SKM-1 (cell line): ENCODE measurements around the gene LSAMP.
"Not testable (repeated sequence)": the region's sequence is repeated elsewhere in the genome, so short reads cannot be mapped to it uniquely, and the experiment has no call there.

Source experiments
- DNase-seq: peaks from one replicate; lab custom pipeline; 2025; ENCODE audit not compliant: unreplicated experiment; lab: John Stamatoyannopoulos, UW

The LSAMP gene

DNA sequence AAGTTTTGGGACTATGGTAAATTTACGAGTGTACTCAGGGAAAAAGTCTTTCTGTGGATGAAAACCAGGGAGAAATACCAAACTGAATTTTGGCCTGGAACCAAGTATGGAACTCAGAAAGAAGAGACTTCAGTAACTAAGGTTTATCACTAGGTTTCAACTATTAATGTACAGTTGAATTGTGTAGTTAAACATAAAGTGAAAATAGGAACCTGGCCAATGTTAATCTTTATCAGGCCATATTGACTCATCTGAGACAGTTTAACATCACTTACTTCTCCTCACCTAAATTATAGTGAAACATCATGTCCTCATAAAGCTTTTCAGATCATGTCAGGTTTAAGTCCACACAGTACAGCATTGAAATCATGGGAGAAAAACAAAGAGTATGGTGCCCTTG lies 197.7 kb downstream of the LSAMP start:
- DNase-seq: no peak

DNA sequence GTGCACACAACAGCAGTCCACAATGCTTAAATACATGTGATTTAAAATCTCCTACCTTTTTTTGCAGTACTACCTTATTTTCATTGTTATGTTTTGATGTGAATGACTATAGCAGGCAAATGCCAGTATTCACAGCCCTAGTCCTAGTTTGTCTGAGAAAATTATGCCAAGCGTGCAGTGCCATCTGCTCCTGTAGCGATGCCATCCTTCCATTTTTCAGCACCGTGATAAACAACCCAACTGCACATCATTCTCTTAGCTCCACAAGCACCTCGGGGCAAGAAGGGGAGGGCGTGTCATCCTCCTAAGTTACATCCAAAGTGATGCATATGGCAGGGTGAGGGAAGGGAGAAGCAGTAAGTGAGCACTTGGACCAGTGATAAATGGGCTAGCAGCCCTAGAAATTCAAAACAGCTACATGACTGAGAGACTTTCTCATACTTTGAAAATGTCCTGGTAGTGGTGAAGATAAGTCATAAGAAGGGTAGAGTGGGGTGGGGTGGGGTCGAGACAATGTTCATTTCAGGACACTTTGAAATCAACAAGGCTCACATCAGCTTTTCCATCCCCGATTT lies 198.8 kb downstream of the LSAMP start:
- no peak for DNase-seq

DNA sequence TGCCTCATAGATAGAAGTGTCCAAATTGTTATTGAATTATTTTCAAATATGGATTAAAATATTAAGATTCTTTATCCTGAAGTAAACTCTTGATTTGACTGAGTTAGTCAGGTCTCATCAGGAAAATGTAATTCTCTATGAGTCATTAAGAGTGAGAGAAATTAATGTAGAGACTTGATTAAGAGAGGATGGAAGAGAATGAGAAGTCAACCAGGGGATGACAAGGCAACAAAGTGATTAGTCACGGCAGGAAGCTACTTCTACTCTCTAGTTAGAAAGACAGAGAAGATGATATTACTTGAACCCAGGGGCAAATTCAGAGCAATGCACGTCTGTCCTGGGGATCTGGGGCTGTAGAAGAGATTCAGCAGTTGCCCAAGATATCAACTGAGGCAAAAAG lies 202.5 kb downstream of the LSAMP start:
- DNase-seq: no peak

DNA sequence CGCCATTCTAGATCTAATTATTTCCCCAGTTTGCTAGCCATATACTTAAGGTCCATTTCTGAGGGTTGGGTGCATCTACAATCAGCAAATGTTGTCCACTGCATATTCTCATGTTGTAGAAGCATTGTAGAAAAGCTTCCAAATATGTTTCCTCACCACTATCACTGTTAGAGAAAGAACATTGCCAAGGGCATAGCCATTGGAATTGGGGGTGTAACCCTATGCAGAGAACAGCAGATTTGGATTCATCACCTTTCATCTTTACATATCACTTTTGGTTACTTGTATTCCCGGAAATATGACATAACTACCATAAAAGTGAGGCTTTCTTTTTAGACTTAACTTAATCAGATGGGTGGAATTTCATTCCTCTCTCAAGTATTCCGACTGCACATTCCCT lies 203.6 kb downstream of the LSAMP start:
- DNase-seq: no peak

DNA sequence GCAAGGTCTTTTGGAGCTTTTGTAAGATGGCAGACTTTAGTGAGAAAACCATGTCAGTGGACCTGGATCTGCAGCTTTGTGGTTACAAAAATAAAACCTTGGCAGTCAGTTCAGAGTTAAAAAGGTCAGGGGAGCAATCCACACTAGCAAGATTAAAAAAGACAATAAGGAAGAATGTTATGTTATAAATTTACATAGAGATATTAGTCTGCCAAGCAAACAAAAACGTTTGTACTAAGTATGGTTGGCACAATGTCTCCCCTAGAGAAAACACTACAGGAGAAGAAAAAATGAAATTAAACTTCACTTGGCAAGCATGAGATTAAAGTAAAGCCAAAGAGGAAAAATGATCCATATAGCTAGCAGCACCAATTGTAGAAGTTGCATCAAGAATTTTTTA lies 205.0 kb downstream of the LSAMP start:
- no peak for DNase-seq

DNA sequence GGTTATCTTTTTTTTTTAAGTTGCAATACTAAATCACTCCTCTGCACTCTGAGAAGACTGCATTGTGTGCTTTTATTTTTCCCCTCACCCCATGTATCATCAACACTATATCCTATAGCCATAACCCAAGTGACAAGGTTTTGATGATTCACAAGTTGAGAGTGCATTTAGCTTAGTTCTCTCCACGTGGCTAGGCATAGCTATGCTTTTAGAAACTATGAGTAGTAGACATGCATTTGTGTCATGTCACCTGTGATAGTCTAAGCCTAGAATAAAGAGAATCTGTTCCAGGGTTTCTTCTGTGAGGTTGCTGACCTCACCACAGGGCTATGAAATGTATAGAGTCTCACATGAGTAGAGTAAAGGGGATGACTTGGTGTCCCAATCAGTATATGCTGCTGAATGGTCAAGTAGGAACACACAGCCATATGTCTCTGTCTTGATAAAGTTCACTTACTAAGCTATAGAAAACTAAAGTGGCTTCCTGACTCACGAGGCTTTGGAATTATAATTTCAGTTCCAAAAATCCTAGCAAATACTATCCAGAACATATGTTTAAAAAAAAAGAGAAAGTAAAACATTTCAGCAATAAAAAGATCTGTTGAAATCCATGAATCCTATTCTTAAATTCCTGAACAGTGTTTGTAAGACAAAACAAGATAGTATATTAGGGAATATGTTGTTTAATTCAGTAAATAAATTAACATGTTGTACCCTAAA lies 206.3 kb downstream of the LSAMP start:
- no peak for DNase-seq

DNA sequence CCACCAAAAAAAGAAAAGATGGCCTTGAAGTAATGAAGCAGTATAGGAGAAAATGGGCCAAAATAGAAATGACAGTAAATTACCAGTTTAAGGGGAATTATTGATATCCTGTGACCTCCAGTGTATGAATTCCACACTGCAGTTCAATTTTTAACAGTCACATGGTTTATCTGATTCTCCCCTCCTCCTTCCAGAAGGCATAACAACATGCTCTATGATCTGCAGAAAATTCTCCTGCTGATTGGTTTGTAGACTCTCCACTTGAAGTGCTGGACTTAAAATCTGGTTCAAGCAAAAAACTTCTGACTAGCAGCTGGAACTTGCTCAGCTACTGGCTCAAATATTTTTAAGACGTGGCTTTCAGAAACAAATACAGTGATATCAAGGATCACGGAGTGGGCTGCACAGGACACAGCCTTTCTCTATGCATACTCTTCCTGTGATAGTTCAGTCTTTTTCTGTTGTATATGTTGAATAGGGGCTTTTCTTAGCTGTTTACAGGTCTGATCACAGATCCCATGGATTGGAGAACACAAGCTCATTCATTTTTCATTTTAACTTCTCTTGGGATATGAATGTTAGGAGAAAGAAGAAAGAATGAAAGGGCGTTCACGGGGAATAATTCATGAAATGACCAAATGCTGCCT lies 211.5 kb downstream of the LSAMP start:
- DNase-seq: no peak

DNA sequence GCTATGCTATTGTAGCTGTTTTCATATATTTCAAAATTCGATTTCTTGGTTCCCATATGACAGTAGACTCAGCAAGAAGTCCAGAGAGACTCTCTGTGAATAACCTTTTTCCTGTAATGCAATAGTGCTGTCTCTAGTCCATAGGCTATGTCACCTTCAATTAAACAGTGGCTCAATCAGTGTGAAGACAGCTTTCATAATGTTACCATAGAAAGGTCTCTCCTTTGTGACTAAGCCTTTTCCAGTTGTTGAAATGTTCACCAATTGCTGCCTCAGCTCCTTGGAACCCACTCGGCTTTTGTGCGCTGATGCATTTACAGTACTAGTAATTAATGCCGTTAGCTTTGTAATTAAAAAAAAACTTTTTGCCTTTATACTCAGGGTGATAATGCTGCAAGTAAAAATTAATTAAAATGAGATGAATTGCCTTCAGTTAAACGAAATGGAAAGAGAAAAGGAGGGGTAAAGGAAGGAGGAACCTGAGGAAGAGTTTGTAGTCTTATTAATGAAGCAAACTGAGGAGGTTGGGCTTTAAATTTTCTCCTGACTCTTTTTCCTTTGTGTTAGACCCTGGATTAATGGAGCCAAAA lies 214.8 kb downstream of the LSAMP start:
- DNase-seq: no peak

DNA sequence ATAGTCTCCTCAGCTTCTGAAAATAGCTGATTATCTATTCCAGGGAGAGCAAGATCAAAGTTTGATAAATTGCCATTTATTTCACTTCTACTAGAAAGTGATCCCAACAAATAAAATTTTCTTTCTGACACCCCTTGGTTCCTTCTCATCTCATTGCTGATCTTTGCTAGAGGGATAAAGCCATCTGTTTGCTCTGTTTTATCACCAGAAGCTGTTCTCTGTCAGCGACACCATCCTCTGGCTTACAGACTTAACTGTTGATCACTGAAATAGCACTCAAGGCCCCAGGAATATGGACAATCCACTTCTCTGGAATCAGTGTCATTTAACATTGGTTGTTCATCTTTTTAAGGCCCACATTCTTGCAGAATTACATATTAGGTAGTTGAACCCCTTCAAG lies 219.0 kb downstream of the LSAMP start:
- no peak for DNase-seq

DNA sequence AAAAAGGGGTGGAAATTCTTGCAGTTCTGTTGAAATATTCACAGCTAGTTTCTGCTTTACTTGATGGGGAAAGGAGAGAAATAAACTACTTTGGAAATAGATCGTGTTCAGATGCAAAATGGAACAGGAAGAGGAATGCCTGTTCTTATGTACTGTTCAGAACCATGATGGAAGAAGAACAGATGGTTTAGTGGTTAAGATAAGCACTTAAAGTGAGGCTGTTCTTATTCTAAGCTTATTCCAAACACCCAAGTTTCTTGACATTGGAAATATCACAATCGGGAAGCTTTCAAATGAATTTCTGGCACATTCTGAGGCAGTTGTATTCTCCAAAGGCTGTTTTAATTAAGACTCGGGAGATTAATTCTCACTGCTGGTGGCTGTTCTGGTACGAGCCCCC lies 228.5 kb downstream of the LSAMP start:
- DNase-seq: no peak

DNA sequence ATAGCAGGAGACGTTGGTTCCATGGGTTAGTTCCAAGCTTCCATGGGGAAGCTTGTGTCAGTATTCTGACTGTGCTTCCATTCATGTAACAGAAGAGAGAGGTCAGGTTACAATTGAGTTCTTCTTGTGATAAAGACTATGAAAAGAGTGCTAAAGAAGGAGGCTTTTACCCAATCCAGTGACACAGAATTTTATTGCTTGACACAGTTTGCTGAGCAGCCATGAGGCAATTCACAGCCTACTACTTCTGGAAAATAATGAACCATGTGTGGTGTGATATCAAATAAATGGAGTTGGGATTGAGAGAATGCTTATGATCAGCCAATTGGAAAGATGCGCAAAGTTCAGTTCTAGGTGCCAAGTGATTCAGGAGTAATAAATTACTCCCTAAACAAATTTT lies 233.4 kb downstream of the LSAMP start:
- DNase-seq: no peak

DNA sequence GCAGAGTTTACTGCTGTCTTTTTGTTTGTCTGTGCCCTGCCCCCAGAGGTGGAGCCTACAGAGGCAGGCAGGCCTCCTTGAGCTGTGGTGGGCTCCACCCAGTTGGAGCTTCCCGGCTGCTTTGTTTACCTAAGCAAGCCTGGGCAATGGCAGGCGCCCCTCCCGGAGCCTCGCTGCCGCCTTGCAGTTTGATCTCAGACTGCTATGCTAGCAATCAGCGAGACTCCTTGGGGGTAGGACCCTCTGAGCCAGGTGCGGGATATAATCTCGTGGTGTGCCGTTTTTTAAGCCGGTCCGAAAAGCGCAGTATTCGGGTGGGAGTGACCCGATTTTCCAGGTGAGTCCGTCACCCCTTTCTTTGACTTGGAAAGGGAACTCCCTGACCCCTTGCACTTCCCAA lies 236.5 kb downstream of the LSAMP start:
- not testable (repeated sequence) for DNase-seq

DNA sequence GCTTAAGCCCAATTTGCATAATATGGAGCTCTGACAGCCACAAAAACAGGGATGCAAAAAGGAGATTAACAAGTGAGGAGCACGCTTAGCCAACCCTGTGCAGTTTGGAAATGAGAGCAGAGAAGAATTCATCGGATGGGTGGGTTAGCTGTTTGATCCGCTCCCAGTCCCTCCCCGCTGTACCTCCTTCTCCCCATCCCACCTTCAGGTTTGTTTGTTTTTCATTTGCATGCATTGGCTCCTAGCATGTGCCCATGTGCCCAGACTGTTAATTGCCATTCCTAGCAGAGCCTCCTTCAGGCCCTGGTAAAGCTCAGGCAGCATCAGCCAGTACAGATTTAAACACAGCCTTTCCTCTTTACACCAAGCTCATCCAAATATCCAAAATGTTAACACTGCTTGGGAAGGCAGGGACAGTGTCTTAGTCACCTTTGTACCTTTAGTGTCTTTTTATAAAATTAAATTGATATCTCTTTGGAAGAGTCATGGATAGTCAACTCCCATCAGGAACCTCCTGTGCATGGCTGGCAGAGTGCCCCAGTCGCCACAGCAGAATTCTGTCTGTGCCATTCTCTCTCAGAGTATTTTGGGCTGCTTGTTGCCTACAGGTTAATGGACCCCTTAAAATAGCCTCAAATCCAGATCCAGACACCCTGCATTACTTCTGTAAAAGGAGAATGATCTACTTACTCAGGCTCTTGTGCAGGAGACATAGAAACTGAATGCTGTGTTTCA lies 244.2 kb downstream of the LSAMP start:
- DNase-seq: no peak

DNA sequence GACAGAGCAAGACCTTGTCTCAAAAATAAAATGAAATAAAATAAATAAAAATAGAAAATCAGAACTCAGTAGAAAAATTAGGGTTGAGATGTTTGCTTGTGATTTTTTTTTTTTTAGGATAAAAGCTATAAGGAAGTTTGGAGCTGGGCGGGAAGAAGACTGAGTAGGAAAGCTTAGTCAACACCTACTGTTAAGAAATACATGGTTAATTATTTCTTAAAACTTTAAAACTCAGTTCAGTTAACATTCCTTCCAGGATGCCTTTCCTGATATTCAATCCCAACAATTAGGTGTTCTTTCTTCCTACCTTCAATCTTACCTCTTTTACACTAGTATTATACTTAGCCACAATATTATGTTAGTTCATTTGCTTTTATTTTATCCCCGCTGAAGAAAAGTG lies 246.2 kb downstream of the LSAMP start:
- no peak for DNase-seq

DNA sequence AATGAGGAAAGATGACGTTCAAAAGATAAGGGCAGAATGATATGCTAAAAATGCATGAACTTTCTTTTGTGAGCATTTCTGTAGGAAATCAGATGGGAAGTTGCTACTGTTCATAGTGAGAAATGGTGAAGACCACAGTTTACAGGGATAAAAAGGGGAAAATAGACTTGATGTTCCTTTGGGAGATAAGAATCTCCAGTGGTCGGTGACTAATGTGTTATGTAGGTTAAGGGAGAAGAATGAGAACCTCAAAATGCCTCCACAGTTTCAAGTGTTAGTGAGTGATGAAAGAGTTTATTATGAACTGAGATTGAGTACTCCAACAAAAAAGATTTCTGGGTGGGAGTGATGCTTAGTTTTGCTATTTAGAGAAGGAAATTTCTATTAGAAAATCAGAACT lies 247.2 kb downstream of the LSAMP start:
- DNase-seq: no peak

DNA sequence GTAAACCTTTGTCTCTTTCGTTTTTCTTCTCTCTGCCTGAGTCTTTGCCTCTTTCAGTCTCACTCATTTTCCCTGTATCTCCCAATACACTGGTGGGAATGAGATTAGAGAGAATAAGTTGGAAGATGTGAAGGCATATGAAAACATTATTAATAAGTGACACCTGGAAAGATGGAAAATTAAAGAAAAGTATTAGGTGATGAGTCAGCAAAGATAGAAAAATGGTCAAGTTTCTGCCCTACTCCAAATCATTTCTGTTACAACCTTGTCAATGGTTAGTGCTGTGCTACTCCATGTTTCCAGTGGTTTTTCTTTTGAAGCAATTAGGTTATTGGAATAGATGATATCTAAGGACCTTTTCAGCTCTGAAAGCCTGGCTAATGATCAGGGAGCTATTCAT lies 252.8 kb downstream of the LSAMP start:
- DNase-seq: no peak

DNA sequence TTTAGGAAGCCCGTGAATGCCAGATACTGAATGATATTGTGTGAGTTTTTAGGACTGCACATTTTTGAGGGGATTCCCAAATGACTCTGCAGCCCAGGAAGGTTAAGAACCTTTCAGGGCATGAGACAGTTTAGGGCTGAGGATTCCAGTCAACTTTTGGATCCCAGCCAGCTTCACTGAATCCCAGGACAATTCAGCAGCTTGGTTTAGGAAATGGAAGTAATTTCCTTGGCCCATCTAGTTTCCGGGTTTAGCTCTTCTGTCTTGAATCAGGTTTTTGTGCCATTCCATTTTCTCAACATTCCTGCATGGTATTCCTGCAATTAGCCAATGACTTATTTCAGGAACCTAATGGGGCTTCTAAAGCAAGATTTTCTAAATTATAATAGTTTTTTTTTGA lies 253.9 kb downstream of the LSAMP start:
- no peak for DNase-seq

DNA sequence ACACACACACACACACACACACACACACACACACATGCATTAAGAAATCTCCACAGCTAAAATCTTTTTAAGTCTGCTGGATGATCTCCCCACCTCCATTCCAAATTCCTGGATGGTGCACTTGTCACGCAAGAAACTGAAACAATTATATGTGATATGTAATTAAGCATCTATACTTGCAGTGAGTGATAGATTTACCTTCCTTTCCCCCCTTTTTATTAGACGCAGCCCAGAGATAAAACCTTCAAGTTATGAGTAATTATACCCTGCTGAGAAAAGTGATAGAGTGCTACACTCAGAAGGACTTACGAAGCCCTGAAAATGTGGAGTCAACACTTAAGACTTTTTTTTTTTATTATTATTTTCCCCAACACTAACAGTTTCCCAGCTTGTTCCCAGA lies 255.2 kb downstream of the LSAMP start:
- DNase-seq: no peak

DNA sequence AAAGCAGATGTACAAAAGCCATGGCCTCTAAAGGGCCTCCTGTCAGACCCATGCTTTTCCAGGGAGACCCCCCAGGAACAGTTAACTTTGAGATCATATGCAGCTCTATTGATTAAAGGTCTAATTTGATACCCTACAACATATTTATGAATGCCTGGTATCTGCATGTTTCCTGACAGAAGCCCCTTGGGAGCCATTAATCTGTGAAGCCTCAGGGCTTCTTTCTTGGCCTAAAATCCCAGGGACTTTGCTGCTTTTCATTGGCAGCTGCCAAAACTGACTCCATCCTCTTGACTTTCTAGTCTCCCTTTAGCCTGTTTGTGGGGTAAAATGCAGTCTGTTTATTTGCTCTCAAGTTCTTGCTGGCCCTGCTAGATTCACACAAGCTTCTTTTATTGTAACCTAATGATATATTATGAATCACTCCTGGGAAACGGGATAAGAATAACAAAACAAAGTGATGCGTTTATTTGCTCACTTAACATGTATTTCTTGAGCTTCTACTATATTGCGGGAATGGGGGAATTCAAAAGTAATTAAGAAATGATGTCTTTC lies 257.0 kb downstream of the LSAMP start:
- no peak for DNase-seq

DNA sequence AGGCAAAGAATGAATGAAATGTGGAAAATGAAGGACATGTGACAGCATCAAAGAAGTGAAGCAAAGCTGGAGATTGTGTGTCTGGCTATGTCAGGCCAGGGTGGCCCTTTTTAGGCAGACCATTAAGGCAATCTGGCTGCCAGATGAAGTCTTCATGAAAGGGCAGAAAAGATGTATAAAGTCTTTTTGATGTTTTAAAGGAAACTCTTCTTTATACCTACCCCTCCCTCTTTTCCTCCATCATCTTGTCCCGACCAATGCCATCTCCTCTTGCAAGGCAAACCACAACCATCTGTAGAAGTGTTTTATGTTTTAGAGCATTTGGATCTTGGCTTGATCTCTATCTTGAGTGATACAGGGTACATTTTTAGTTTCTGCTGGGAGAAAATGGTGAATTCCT lies 259.2 kb downstream of the LSAMP start:
- DNase-seq: no peak

DNA sequence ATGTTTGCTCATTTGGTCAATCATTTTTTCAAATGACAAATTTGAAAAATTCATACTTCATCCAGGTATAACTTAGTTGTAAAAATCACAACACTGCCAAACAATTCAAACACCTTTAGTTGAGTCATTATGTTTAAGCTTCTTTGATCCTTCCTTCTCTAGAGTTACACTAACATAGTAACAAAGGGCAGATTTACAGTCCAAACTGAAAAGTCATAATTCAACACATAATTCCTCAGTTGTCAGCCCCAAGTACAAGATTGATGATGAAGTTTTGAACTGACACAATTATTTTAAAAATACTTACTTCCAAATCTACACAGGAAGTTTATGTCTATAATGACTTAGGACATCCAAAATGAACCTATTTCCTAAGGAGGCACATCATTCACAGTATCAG lies 264.1 kb downstream of the LSAMP start:
- no peak for DNase-seq
